ENCODE results near the gene FAM13A. TPM values are rescaled to one million over a fixed set of nuclear protein-coding genes. Genes with fewer than 3 reads are reported as not detected.
"Not testable (repeated sequence)": the region's sequence is repeated elsewhere in the genome, so short reads cannot be mapped to it uniquely, and the experiment has no call there.

FAM13A gene
- total RNA-seq, 3 donors from 2014 or later, result 55.7 to 170 (median 118) TPM

DNA sequence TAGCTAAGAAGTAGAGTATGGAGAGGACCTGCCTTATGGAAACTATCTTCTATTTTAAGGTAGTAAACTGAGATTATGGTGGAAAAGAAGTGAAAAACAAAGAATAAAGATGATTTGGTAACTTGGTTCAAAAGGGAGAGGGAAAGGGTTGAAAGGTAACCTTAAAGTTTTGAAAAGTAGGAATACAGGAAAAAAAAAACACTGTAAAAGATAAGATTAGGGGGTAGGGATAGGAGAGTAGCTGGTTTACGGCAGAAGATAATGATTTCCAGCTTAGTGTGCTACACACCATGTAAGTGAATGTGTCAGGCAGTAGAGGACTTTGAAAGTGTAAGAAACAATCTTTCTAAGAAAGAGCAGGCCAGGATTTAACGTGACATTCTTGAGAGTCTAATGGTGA, 35.3 kb downstream of the FAM13A start:
- Histone ChIP-seq H3K27me3 (no peaks in the 10 kb centered on the region), H3K27ac (no peak overlapping the region), H3K4me1 (no peaks in the 10 kb centered on the region), H3K4me3 (no peak overlapping the region), H3K9me3 (no peaks in the 10 kb centered on the region), H3K36me3 (no peaks in the 10 kb centered on the region)
- TF ChIP-seq, protein P1, sequence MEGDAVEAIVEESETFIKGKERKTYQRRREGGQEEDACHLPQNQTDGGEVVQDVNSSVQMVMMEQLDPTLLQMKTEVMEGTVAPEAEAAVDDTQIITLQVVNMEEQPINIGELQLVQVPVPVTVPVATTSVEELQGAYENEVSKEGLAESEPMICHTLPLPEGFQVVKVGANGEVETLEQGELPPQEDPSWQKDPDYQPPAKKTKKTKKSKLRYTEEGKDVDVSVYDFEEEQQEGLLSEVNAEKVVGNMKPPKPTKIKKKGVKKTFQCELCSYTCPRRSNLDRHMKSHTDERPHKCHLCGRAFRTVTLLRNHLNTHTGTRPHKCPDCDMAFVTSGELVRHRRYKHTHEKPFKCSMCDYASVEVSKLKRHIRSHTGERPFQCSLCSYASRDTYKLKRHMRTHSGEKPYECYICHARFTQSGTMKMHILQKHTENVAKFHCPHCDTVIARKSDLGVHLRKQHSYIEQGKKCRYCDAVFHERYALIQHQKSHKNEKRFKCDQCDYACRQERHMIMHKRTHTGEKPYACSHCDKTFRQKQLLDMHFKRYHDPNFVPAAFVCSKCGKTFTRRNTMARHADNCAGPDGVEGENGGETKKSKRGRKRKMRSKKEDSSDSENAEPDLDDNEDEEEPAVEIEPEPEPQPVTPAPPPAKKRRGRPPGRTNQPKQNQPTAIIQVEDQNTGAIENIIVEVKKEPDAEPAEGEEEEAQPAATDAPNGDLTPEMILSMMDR (IDR thresholded peaks at IDR 0.05), result no peak
- TF ChIP-seq POLR2A (IDR thresholded peaks at IDR 0.05), result no peak
- no peak for TF ChIP-seq POLR2AphosphoS5 (IDR thresholded peaks at IDR 0.05)
- intact Hi-C loops (cut with DNase I; ENCODE audit: low total_unique reads), result no loop called here
- DNase-seq (ENCODE audit: low spot score in 2 of 2), result no peak

DNA sequence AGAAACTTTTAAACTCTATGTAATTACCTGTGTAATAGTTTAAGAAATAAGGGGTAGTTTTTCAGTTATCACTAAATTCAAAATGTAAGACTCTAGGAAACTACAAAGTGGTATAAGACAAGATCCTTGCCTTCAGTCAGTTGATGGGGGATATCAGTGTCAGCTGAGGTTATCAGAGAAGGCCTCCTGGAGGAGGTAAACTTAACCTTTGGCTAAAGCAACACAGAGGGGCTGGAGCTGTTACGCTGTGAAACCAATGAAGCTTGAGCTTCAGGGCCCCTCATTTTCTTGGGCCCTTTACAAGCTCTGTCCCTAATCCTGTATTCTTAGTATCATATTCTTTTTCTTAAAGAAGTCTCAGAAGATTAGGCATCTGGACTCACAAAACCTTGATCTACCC, 35.9 kb downstream of the FAM13A start:
- no peaks in the 10 kb centered on the region for H3K36me3 ChIP-seq
- TF ChIP-seq POLR2A (IDR thresholded peaks at IDR 0.05) (no peak), POLR2AphosphoS5 (IDR thresholded peaks at IDR 0.05) (no peak)
- TF ChIP-seq, protein P1 (IDR thresholded peaks at IDR 0.05), result no peak
- DNase-seq (ENCODE audit: low spot score in 2 of 2), result no peak
- H3K27ac ChIP-seq, result no peak overlapping the region
- intact Hi-C loops (cut with DNase I; ENCODE audit: low total_unique reads), result no loop called here
- H3K9me3 ChIP-seq, result no peaks in the 10 kb centered on the region
- H3K4me3 ChIP-seq, result no peak overlapping the region
- H3K4me1 ChIP-seq, result no peaks in the 10 kb centered on the region
- no peaks in the 10 kb centered on the region for H3K27me3 ChIP-seq

DNA sequence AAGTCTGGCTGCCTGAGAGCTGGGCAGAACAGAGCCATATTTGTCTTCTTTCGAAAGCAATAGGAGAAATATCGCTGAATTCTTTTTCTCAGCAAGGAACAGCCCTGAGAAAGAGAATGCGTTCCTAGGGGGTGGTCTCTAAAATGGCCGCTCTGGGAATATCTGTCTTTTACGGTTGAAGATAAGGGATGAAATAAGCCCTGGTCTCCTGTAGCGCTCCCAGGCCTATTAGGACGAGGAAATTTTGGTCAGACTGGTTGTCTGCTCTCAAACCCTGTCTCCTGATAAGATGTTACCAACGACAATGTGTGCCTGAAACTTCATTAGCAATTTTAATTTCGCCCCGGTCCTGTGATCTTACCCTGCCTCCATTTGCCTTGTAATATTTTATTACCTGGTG, 42.1 kb downstream of the FAM13A start:
- DNase-seq (ENCODE audit: low spot score in 2 of 2); H3K4me1 ChIP-seq; H3K27me3 ChIP-seq; H3K9me3 ChIP-seq; H3K36me3 ChIP-seq; H3K27ac ChIP-seq; H3K4me3 ChIP-seq; intact Hi-C loops (cut with DNase I; ENCODE audit: low total_unique reads): not testable (repeated sequence)

DNA sequence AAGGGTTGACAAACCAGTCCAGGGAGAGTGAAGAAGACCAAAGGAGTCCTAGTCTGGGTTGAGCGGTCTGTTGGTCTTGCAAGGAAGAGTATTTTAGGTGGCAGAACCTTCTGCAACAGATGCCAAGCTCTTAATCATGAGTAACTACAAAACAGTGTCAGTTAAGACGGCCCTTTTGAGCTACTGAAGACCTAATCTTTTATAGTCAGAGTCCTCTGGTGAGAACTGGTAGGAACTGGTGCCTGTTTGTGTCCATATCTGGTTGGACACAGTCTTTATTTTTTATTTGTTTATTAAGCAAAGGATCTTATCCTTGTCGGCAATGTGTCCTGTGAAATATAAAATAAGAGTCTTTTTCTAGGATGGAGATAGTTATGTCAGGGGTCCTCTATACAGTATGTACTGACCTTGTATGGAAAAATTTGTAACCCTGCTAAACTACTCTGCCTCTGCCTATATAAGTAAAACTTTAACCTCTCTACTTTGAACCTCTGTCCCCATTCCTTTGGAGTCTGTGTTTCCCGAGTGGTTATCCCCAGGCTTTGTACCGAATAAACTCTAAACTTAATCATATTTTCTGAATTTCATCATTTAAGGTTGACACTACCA, 47.1 kb downstream of the FAM13A start:
- DNase-seq (ENCODE audit: low spot score in 2 of 2), result no peak
- H3K36me3 ChIP-seq, result no peaks in the 10 kb centered on the region
- no peak overlapping the region for H3K27ac ChIP-seq
- TF ChIP-seq POLR2AphosphoS5 (IDR thresholded peaks at IDR 0.05) (no peak), POLR2A (IDR thresholded peaks at IDR 0.05) (no peak)
- TF ChIP-seq, protein P1 (IDR thresholded peaks at IDR 0.05), result no peak
- H3K4me1 ChIP-seq, result no peaks in the 10 kb centered on the region
- H3K27me3 ChIP-seq, result no peaks in the 10 kb centered on the region
- no peak overlapping the region for H3K4me3 ChIP-seq
- peaks cover 3% of the 10 kb centered on the region in 2 donors for H3K9me3 ChIP-seq
- intact Hi-C loops (cut with DNase I; ENCODE audit: low total_unique reads), result loop anchor here (10.0 kb wide), 1 partner anchor 285 kb away; no protein-coding TSS in a partner anchor

DNA sequence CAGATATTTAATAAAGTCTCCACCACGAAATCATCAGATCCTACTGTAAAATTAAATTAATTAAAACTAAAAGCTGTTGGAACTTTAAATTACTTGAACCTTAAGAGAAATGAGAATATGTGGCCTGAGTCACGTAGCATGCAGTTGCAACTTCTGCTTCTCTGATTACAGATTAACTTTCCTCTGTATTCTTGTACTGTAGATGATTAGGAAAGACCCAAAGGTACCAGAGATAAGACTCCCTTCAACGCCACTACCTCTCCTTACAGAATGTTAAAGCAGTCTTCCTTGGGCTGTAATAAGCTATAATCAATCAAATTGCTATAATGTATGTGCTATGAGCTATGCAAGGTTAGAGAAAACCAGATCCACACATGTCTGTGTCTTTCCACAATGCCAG, 47.9 kb downstream of the FAM13A start:
- Histone ChIP-seq H3K4me3 (no peak overlapping the region), H3K36me3 (no peaks in the 10 kb centered on the region), H3K27me3 (no peaks in the 10 kb centered on the region), H3K4me1 (no peaks in the 10 kb centered on the region), H3K27ac (no peak overlapping the region), H3K9me3 (no peaks in the 10 kb centered on the region)
- intact Hi-C loops (cut with DNase I; ENCODE audit: low total_unique reads), result loop anchor here (10.0 kb wide), 1 partner anchor 284 kb away; no protein-coding TSS in a partner anchor
- TF ChIP-seq POLR2AphosphoS5 (IDR thresholded peaks at IDR 0.05) (no peak), POLR2A (IDR thresholded peaks at IDR 0.05) (no peak)
- TF ChIP-seq, protein P1 (IDR thresholded peaks at IDR 0.05), result no peak
- DNase-seq (ENCODE audit: low spot score in 2 of 2), result no peak

Data from breast epithelium (tissue), 4 donors.